Upper lobe of left lung (tissue), 4 donors: ENCODE results near the gene CDKL1.

Source experiments
- CTCF ChIP-seq, 6 experiments: fragments of 450-650 bp in 4 of 6; fragments of 200-600 bp in 2 of 6; sonication (generic) in 2 of 6; IDR thresholded peaks; one replicate each; pipeline ENCODE4 v1.5.1; 2016 to 2019; ENCODE audit warnings: antibody characterized with exemption in 6 of 6
- POLR2AphosphoS5 ChIP-seq, 2 donors: sonication (generic); formaldehyde crosslinking; IDR thresholded peaks; one replicate each; pipeline ENCODE4 v1.5.1; 2017; ENCODE audit warnings: antibody characterized with exemption in 2 of 2

DNA sequence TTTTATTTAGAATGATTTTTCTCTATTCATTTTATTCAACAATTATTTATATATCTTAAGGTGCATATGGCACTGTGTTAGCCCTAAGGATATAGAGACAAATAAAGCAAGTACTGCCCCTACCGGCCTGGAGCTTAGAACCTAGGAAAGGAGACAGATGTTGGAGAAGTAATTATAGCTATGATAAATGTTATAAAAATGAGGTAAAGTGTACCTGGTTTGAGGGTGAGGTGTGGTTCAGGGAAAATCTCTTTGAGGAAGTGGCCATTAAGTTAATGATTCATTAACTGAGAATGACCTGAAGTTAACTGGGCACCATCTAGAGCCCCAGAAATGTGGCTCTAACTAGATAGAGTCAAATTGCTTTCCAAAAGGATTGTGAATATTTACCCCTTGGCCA, 31.9 kb downstream of the CDKL1 start:
- TF ChIP-seq POLR2AphosphoS5 (IDR thresholded peaks at IDR 0.05): no peak
- TF ChIP-seq CTCF (IDR thresholded peaks at IDR 0.05): no peak
